K562 (cell line): ENCODE results near the gene OR10H5. TPM values are rescaled to one million over a fixed set of nuclear protein-coding genes. Genes with fewer than 3 reads are reported as not detected.
A peak's percentile ranks its signal among the peaks of the same experiment; 100 is the strongest.

ENCODE experiments used
- MIER1 ChIP-seq: fragments of 450-650 bp; IDR thresholded peaks from 2 replicates; pipeline ENCODE4 v1.6.1; 2016; ENCODE audit warnings: antibody characterized with exemption, mild to moderate bottlenecking, low read depth
- PTRF ChIP-seq: fragments of 450-650 bp; IDR thresholded peaks from 2 replicates; pipeline ENCODE4 v1.6.1; 2016; ENCODE audit warnings: mild to moderate bottlenecking, missing genetic modification characterization, missing compliant biosample characterization
- SREBF2 ChIP-seq: sonication (generic); formaldehyde crosslinking; IDR thresholded peaks from 2 replicates; pipeline ENCODE4 v1.4.0; 2020; ENCODE audit warnings: mild to moderate bottlenecking, missing genetic modification reagents
- TCFL5 ChIP-seq: fragments of 250-450 bp; sonication (Bioruptor Pico); conservative IDR thresholded peaks from 2 replicates; pipeline ENCODE4 v1.6.1; 2021; ENCODE audit warnings: mild to moderate bottlenecking, moderate library complexity, matching md5 sums
- polyA plus RNA-seq, 8 experiments: library from polyadenylated mRNA; depleted of rRNA in 4 of 8; stranded (reverse) in 5 of 8; unstranded in 3 of 8; fragments of >200 nt; fragmentation: Nextera tagmentation in 2 of 8; fragmentation: Illumina TruSeq in 1 of 8; extraction: Ambion mirVana in 2 of 8; extraction: Trizol in 1 of 8; gene quantifications; 2 replicates each; pipeline versions ENCODE4 v1.2.1 to v1.2.3, GENCODE V29; 2011 to 2014; ENCODE audit warnings: inconsistent platforms in 1 of 8, missing spikeins in 1 of 8
- total RNA-seq, 7 experiments: library from RNA; depleted of rRNA in 6 of 7; stranded (reverse); fragments of >200 nt in 6 of 7; fragmentation: Illumina TruSeq in 2 of 7; extraction: Trizol in 2 of 7; gene quantifications; 2 replicates each; pipeline versions ENCODE4 v1.2.1 to v1.2.3, GENCODE V29; 2011 to 2021; ENCODE audit warnings: low replicate concordance in 1 of 7
- TF ChIP-seq, protein P1 (sequence below), 2 experiments: fragments of 450-650 bp; IDR thresholded peaks; 2 replicates each; pipeline ENCODE4 v1.6.1; 2016; ENCODE audit warnings: mild to moderate bottlenecking in 2 of 2, borderline replicate concordance in 1 of 2, low read depth in 1 of 2, moderate library complexity in 1 of 2
- TF ChIP-seq, protein P2 (sequence below): fragments of 250-450 bp; sonication (Bioruptor Pico); IDR thresholded peaks from 2 replicates; pipeline ENCODE4 v1.9.0; 2021; ENCODE audit warnings: mild to moderate bottlenecking, inconsistent platforms

The OR10H5 gene
- total and polyA plus RNA-seq, 9 of the 15 experiments (the other 6 are each of a cell fraction or from before 2014, with no cell fraction given): not detected

DNA sequence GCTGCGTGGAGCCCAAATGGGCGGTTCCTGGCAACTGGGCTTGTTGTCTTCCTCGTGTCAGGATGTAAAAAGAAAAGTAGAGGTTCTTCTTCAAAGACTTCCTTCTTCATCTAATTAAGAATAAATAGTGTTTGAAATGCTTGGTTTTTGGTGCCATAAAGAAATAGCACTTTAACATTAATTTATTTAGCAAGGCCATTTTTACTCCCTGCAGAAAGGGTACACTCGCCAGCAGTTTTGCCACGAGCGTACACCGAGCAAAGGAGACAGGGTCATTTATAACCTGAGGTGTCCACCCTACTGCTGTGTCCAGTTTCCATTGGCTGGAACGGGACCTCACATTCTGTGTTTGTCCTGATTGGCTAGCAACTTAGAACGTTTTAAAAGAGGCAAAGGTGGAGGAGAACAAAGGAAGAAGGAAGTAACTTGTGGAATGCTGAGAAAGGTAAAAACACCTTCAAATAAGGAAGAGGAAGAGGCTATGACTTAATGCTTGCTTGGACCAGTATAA, 49.8 kb downstream of the OR10H5 start (continued):
- TF ChIP-seq, protein P1, sequence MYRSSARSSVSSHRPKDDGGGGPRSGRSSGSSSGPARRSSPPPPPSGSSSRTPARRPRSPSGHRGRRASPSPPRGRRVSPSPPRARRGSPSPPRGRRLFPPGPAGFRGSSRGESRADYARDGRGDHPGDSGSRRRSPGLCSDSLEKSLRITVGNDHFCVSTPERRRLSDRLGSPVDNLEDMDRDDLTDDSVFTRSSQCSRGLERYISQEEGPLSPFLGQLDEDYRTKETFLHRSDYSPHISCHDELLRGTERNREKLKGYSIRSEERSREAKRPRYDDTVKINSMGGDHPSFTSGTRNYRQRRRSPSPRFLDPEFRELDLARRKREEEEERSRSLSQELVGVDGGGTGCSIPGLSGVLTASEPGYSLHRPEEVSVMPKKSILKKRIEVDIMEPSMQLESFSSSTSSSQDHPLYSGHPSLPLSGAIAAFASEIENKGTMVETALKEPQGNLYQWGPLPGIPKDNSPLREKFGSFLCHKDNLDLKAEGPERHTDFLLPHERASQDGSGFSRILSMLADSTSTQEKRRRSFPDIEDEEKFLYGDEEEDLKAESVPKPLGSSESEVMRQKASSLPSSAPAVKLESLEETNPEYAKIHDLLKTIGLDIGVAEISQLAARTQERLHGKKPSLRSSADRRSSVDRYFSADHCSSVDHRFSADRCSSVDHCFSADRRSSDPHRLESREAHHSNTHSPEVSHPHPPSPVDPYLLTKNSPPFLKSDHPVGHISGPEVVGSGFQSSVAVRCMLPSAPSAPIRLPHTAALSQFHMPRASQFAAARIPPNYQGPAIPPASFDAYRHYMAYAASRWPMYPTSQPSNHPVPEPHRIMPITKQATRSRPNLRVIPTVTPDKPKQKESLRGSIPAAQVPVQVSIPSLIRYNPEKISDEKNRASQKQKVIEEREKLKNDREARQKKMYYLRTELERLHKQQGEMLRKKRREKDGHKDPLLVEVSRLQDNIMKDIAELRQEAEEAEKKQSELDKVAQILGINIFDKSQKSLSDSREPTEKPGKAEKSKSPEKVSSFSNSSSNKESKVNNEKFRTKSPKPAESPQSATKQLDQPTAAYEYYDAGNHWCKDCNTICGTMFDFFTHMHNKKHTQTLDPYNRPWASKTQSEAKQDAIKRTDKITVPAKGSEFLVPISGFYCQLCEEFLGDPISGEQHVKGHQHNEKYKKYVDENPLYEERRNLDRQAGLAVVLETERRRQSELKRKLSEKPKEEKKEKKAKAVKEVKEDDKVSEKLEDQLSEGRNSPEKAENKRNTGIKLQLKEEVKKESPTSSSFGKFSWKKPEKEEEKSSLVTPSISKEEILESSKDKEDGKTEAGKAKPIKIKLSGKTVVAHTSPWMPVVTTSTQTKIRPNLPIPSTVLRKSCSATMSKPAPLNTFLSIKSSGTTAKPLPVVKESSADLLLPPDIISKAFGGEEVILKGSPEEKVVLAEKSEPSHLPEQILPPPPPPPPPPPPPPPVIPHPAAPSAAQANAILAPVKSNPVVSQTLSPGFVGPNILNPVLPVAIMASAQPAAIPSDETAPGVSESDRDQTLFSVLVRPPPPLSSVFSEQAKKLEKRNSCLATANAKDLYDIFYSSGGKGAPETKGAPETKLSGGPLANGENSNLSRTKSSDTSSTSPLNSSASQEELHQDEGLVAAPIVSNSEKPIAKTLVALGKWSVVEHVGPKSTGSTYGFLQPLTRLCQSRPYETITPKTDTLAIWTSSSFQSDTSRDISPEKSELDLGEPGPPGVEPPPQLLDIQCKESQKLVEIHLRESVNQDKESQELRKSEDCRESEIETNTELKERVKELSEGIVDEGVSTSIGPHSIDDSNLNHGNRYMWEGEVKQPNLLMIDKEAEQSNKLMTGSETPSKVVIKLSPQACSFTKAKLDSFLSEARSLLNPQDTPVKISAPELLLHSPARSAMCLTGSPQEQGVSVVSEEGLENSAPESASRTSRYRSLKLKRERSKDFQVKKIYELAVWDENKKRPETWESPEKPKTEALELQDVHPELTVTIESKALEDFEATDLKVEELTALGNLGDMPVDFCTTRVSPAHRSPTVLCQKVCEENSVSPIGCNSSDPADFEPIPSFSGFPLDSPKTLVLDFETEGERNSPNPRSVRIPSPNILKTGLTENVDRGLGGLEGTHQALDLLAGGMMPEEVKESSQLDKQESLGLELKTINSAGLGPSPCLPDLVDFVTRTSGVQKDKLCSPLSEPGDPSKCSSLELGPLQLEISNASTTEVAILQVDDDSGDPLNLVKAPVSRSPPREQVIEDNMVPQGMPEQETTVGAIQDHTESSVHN (IDR thresholded peaks at IDR 0.05; ENCODE audit: borderline replicate concordance in 1 of 2, low read depth in 1 of 2): 0 out of 4 replicates have a peak, but pooled peaks of 1 of the 2 experiments have one; percentile 49
- TF ChIP-seq TCFL5 (no peak), MIER1 (no peak), SREBF2 (CRISPR knock-in tag) (no peak), PTRF (no peak)
- TF ChIP-seq, protein P2, sequence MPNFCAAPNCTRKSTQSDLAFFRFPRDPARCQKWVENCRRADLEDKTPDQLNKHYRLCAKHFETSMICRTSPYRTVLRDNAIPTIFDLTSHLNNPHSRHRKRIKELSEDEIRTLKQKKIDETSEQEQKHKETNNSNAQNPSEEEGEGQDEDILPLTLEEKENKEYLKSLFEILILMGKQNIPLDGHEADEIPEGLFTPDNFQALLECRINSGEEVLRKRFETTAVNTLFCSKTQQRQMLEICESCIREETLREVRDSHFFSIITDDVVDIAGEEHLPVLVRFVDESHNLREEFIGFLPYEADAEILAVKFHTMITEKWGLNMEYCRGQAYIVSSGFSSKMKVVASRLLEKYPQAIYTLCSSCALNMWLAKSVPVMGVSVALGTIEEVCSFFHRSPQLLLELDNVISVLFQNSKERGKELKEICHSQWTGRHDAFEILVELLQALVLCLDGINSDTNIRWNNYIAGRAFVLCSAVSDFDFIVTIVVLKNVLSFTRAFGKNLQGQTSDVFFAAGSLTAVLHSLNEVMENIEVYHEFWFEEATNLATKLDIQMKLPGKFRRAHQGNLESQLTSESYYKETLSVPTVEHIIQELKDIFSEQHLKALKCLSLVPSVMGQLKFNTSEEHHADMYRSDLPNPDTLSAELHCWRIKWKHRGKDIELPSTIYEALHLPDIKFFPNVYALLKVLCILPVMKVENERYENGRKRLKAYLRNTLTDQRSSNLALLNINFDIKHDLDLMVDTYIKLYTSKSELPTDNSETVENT (CRISPR knock-in tag): no peak
